GM12878 (cell line): ENCODE data around the gene CKS1B. TPM values are rescaled to one million over a fixed set of nuclear protein-coding genes. Genes with fewer than 3 reads are reported as not detected.

Experiments
- BACH1 ChIP-seq: fragments of 450-650 bp; IDR thresholded peaks from 2 replicates; pipeline ENCODE4 v1.6.1; 2017; ENCODE audit warnings: mild to moderate bottlenecking, borderline replicate concordance
- CHD2 ChIP-seq: IDR thresholded peaks from 2 replicates; pipeline ENCODE4 v1.6.1; 2011; ENCODE audit warnings: low read depth, low read length, improper control_type of control experiment, borderline replicate concordance
- CREB1 ChIP-seq: IDR thresholded peaks from 2 replicates; pipeline ENCODE4 v1.6.1; 2012; ENCODE audit warnings: low read depth, mild to moderate bottlenecking, inconsistent platforms
- E4F1 ChIP-seq: fragments of 450-650 bp; IDR thresholded peaks from 2 replicates; pipeline ENCODE4 v1.6.1; 2018; ENCODE audit warnings: borderline replicate concordance, mild to moderate bottlenecking; ENCODE audit not compliant: partially characterized antibody
- HCFC1 ChIP-seq: fragments of 150-350 bp; IDR thresholded peaks from 2 replicates; pipeline ENCODE4 v1.6.1; 2014; ENCODE audit warnings: low read length
- IRF4 ChIP-seq: IDR thresholded peaks from 2 replicates; pipeline ENCODE4 v1.6.1; 2011; ENCODE audit warnings: low read depth, low read length
- MTA2 ChIP-seq: fragments of 450-650 bp; IDR thresholded peaks from 2 replicates; pipeline ENCODE4 v1.6.1; 2016; ENCODE audit warnings: low read depth, mild to moderate bottlenecking, moderate library complexity
- NFYB ChIP-seq: IDR thresholded peaks from 2 replicates; pipeline ENCODE4 v1.6.1; 2011; ENCODE audit warnings: low read depth, mild to moderate bottlenecking, low read length, improper control_type of control experiment, moderate library complexity; ENCODE audit not compliant: insufficient read depth
- NR2C2 ChIP-seq: IDR thresholded peaks from 2 replicates; pipeline ENCODE4 v1.6.1; 2011; ENCODE audit warnings: borderline replicate concordance, low read depth; ENCODE audit not compliant: control insufficient read depth, insufficient read length
- POLR2A ChIP-seq: IDR thresholded peaks from 2 replicates; pipeline ENCODE4 v1.6.1; 2011; ENCODE audit warnings: low read depth, mild to moderate bottlenecking, low read length
- RAD21 ChIP-seq: IDR thresholded peaks from 2 replicates; pipeline ENCODE4 v1.6.1; 2011; ENCODE audit warnings: mild to moderate bottlenecking, low read depth, low read length, moderate library complexity; ENCODE audit not compliant: insufficient read depth
- RFX5 ChIP-seq: IDR thresholded peaks from 2 replicates; pipeline ENCODE4 v1.6.1; 2011; ENCODE audit warnings: low read depth, low read length, improper control_type of control experiment
- SREBF2 ChIP-seq: IDR thresholded peaks from 2 replicates; pipeline ENCODE4 v1.6.1; 2012; ENCODE audit warnings: mild to moderate bottlenecking, low read length
- STAT1 ChIP-seq: fragments of 450-650 bp; conservative IDR thresholded peaks from 2 replicates; pipeline ENCODE4 v1.6.1; 2014; ENCODE audit warnings: antibody characterized with exemption, mild to moderate bottlenecking
- YY1 ChIP-seq: IDR thresholded peaks from 2 replicates; pipeline ENCODE4 v1.6.1; 2011; ENCODE audit warnings: low read depth, mild to moderate bottlenecking, low read length
- polyA plus RNA-seq, 11 experiments: library from polyadenylated mRNA; depleted of rRNA in 4 of 11; unstranded in 6 of 11; stranded (reverse) in 5 of 11; fragments of >200 nt; fragmentation: Nextera tagmentation in 4 of 11; fragmentation: Illumina TruSeq in 1 of 11; extraction: Ambion mirVana in 4 of 11; extraction: Trizol in 1 of 11; gene quantifications; 1 replicate in 1 of 11; 2 replicates in 10 of 11; pipeline versions ENCODE4 v1.2.1 to v1.2.3, GENCODE V29; 2011 to 2016; ENCODE audit warnings: inconsistent platforms in 2 of 11, missing spikeins in 2 of 11, low read depth in 1 of 11
- total RNA-seq, 4 experiments: library from RNA; depleted of rRNA in 3 of 4; stranded (reverse); fragments of >200 nt in 3 of 4; fragmentation: Illumina TruSeq in 1 of 4; extraction: Trizol in 1 of 4; gene quantifications; 2 replicates each; pipeline versions ENCODE4 v1.2.1 to v1.2.3, GENCODE V29; 2013 to 2021
- TF ChIP-seq, protein P1 (sequence below): fragments of 450-650 bp; IDR thresholded peaks from 2 replicates; pipeline ENCODE4 v1.6.1; 2017; ENCODE audit warnings: low read depth, mild to moderate bottlenecking, moderate library complexity
- TF ChIP-seq, protein P2 (sequence below): fragments of 450-650 bp; IDR thresholded peaks from 2 replicates; pipeline ENCODE4 v1.6.1; 2016; ENCODE audit warnings: mild to moderate bottlenecking, moderate library complexity, borderline replicate concordance

The CKS1B gene
- total and polyA plus RNA-seq, 10 of the 15 experiments (the other 5 are each of a cell fraction or from before 2014, with no cell fraction given), result 125 to 608 (median 364) TPM

DNA sequence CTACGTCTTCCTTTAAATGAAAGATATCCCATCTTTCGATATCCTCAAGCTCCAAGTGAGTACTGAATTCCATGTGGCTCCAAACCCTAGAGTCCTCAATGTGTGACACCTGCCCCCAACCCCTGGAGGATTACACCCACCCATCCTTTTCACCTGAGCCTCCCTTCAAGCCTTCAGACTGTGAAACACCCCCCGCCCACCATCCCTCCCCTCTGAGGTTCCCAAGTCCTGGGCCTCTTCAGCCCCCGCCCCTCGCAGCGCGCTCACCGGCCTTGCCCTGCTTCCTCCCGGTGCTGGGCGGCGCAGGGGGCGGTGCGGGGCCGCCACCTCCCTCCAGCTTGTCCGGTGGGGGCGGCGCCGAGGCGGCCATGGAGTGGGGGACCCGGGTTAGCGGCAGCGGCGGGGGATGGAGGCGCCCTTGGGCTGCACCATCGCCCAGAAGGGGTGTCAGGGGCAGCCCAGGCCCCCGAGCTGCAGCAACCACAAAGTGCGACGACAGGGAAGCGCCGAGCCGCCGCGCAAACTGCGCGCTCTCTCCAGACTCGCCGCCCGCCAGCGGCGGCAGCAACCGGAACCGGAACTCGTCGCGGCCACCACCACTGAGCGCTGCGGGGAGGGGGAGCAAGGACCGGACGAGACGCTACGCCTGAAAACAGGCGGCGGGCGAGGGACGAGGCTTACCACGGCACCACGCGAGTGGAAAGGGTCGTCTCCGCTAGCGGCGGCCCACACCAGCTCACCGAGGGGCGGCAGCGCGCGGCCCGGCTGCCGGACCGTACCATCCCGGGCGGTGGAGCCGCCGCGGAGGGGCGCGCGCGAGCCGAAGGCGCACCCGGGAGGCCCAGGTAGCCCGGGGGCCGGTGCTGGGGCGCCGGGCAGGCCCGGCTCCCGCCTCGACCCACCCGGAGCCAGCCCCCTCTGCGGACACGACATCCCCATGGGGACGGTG, 13.0 kb upstream of the CKS1B start, which contains the start of gene PYGO2 (continued):
- TF ChIP-seq RAD21 (peak; percentile 38), BACH1 (peak; percentile 96), RFX5 (no peak), IRF4 (no peak), CHD2 (0 out of 2 replicates have a peak, but pooled peaks have one; percentile 9), E4F1 (peak; percentile 54), SREBF2 (no peak), MTA2 (no peak), POLR2A (peak; percentile 95), NFYB (no peak), HCFC1 (peak; percentile 50), CREB1 (peak; percentile 48; the same call in 1 of the 2 replicates), NR2C2 (no peak), YY1 (peak; percentile 86), STAT1 (0 out of 2 replicates have a peak, but pooled peaks have one; percentile 42)
- TF ChIP-seq, protein P1, sequence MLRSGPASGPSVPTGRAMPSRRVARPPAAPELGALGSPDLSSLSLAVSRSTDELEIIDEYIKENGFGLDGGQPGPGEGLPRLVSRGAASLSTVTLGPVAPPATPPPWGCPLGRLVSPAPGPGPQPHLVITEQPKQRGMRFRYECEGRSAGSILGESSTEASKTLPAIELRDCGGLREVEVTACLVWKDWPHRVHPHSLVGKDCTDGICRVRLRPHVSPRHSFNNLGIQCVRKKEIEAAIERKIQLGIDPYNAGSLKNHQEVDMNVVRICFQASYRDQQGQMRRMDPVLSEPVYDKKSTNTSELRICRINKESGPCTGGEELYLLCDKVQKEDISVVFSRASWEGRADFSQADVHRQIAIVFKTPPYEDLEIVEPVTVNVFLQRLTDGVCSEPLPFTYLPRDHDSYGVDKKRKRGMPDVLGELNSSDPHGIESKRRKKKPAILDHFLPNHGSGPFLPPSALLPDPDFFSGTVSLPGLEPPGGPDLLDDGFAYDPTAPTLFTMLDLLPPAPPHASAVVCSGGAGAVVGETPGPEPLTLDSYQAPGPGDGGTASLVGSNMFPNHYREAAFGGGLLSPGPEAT, result no peak
- TF ChIP-seq, protein P2, sequence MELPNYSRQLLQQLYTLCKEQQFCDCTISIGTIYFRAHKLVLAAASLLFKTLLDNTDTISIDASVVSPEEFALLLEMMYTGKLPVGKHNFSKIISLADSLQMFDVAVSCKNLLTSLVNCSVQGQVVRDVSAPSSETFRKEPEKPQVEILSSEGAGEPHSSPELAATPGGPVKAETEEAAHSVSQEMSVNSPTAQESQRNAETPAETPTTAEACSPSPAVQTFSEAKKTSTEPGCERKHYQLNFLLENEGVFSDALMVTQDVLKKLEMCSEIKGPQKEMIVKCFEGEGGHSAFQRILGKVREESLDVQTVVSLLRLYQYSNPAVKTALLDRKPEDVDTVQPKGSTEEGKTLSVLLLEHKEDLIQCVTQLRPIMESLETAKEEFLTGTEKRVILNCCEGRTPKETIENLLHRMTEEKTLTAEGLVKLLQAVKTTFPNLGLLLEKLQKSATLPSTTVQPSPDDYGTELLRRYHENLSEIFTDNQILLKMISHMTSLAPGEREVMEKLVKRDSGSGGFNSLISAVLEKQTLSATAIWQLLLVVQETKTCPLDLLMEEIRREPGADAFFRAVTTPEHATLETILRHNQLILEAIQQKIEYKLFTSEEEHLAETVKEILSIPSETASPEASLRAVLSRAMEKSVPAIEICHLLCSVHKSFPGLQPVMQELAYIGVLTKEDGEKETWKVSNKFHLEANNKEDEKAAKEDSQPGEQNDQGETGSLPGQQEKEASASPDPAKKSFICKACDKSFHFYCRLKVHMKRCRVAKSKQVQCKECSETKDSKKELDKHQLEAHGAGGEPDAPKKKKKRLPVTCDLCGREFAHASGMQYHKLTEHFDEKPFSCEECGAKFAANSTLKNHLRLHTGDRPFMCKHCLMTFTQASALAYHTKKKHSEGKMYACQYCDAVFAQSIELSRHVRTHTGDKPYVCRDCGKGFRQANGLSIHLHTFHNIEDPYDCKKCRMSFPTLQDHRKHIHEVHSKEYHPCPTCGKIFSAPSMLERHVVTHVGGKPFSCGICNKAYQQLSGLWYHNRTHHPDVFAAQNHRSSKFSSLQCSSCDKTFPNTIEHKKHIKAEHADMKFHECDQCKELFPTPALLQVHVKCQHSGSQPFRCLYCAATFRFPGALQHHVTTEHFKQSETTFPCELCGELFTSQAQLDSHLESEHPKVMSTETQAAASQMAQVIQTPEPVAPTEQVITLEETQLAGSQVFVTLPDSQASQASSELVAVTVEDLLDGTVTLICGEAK, result peak; percentile 89
